ENCODE data around the gene PALM. TPM values are rescaled to one million over a fixed set of nuclear protein-coding genes. Genes with fewer than 3 reads are reported as not detected.
"Not testable (repeated sequence)": the region's sequence is repeated elsewhere in the genome, so short reads cannot be mapped to it uniquely, and the experiment has no call there.

The PALM gene
- total RNA-seq, 1 experiment from 2014 or later = 22.1 TPM

DNA sequence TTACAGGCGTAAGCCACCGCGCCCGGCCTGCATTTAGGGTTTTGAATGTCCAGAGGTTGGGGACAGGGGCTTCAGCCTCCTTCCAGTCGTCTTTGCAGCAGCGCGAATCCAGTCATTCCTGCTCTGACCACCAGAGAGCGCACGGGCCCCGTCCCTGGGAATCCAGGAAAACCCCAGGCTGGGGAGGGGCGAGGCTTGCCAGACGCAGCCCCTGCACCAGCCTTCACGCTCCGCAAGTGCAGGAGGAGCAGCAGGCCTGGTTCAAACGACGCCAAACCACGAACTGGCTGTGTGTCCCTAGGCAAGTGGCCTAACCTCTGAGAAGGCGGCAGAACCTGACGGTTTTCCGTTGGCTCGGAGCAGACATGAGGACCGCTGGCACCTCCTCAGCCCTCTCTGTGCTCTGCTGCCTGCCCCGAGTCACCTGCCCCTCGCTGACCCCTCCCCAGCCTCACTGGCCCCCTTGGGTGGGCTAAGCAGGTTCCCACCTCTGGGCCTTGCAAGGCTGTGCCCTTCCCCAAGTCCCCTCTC lies 43.8 kb upstream of the PALM start (continued):
- TF ChIP-seq, protein P1, sequence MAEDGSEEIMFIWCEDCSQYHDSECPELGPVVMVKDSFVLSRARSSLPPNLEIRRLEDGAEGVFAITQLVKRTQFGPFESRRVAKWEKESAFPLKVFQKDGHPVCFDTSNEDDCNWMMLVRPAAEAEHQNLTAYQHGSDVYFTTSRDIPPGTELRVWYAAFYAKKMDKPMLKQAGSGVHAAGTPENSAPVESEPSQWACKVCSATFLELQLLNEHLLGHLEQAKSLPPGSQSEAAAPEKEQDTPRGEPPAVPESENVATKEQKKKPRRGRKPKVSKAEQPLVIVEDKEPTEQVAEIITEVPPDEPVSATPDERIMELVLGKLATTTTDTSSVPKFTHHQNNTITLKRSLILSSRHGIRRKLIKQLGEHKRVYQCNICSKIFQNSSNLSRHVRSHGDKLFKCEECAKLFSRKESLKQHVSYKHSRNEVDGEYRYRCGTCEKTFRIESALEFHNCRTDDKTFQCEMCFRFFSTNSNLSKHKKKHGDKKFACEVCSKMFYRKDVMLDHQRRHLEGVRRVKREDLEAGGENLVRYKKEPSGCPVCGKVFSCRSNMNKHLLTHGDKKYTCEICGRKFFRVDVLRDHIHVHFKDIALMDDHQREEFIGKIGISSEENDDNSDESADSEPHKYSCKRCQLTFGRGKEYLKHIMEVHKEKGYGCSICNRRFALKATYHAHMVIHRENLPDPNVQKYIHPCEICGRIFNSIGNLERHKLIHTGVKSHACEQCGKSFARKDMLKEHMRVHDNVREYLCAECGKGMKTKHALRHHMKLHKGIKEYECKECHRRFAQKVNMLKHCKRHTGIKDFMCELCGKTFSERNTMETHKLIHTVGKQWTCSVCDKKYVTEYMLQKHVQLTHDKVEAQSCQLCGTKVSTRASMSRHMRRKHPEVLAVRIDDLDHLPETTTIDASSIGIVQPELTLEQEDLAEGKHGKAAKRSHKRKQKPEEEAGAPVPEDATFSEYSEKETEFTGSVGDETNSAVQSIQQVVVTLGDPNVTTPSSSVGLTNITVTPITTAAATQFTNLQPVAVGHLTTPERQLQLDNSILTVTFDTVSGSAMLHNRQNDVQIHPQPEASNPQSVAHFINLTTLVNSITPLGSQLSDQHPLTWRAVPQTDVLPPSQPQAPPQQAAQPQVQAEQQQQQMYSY (CRISPR knock-in tag; IDR thresholded peaks at IDR 0.05) = no peak
- no peak for TF ChIP-seq TCF7 (CRISPR knock-in tag; IDR thresholded peaks at IDR 0.05; ENCODE audit: low read depth)
- peak; percentile 91 for TF ChIP-seq CTCF (IDR thresholded peaks at IDR 0.05)
- TF ChIP-seq ATF3 (CRISPR knock-in tag; conservative IDR thresholded peaks at IDR 0.05) = no peak
- TF ChIP-seq FOXK1 (CRISPR knock-in tag; IDR thresholded peaks at IDR 0.05) = 0 out of 2 replicates have a peak, but pooled peaks have one; percentile 44
- TF ChIP-seq ZNF121 (CRISPR knock-in tag; IDR thresholded peaks at IDR 0.05) = peak; percentile 14; the same call in 1 of the 2 replicates
- TF ChIP-seq, protein P2, sequence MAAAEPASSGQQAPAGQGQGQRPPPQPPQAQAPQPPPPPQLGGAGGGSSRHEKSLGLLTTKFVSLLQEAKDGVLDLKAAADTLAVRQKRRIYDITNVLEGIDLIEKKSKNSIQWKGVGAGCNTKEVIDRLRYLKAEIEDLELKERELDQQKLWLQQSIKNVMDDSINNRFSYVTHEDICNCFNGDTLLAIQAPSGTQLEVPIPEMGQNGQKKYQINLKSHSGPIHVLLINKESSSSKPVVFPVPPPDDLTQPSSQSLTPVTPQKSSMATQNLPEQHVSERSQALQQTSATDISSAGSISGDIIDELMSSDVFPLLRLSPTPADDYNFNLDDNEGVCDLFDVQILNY (CRISPR knock-in tag; IDR thresholded peaks at IDR 0.05) = 0 out of 2 replicates have a peak, but pooled peaks have one; percentile 29
- TF ChIP-seq ZNF263 (CRISPR knock-in tag; IDR thresholded peaks at IDR 0.05; ENCODE audit: low read depth) = no peak
- TF ChIP-seq FOXP1 (CRISPR knock-in tag; IDR thresholded peaks at IDR 0.05; ENCODE audit: borderline replicate concordance) = peak; percentile 62; the same call in 1 of the 2 replicates
- peak; percentile 77 for TF ChIP-seq ETV6 (CRISPR knock-in tag; IDR thresholded peaks at IDR 0.05)
- TF ChIP-seq EMX1 (CRISPR knock-in tag; IDR thresholded peaks at IDR 0.05) = no peak
- peak; percentile 53; the same call in 1 of the 2 replicates for TF ChIP-seq GABPB1 (CRISPR knock-in tag; IDR thresholded peaks at IDR 0.05)
- TF ChIP-seq ZNF232 (CRISPR knock-in tag; IDR thresholded peaks at IDR 0.05) = 0 out of 2 replicates have a peak, but pooled peaks have one; percentile 29
- TF ChIP-seq, protein P3, sequence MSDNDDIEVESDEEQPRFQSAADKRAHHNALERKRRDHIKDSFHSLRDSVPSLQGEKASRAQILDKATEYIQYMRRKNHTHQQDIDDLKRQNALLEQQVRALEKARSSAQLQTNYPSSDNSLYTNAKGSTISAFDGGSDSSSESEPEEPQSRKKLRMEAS (CRISPR knock-in tag; IDR thresholded peaks at IDR 0.05) = peak; percentile 93

- H3K27me3 Mint-ChIP-seq (ENCODE audit: low read depth) = peaks cover 29% of the 10 kb centered on the region
- H3K36me3 Mint-ChIP-seq; H3K27ac Mint-ChIP-seq; H3K9me3 Mint-ChIP-seq; POLR2A ChIA-PET; H3K4me3 Mint-ChIP-seq; H3K4me1 Mint-ChIP-seq; DNase-seq (ENCODE audit: low spot score); ATAC-seq; CTCF ChIA-PET: not testable (repeated sequence)
These were observed 41.7 kb upstream of the PALM start for GRCh38 chr19:666985-667573.

GRCh38 chr19:668675-669434 lies 39.9 kb upstream of the PALM start:
- POLR2A ChIA-PET; H3K4me3 Mint-ChIP-seq; H3K27ac Mint-ChIP-seq; H3K9me3 Mint-ChIP-seq; DNase-seq (ENCODE audit: low spot score); ATAC-seq; H3K4me1 Mint-ChIP-seq; H3K36me3 Mint-ChIP-seq: not testable (repeated sequence)
- peaks cover 31% of the 10 kb centered on the region for H3K27me3 Mint-ChIP-seq (ENCODE audit: low read depth)
- CTCF ChIA-PET = interaction anchor here (2.6 kb wide), 1 partner anchor 73 kb away, joined by 13 read pairs; no protein-coding TSS in a partner anchor

All from WTC11 (cell line).